Chondrocyte (in vitro differentiated cells): ENCODE measurements around the gene TMTC1. TPM values are rescaled to one million over a fixed set of nuclear protein-coding genes. Genes with fewer than 3 reads are reported as not detected.

Experiments
- DNase-seq: peaks from one replicate; pipeline ENCODE4 v3.0.0; 2021; ENCODE audit warnings: mixed read lengths, low spot score
- H3K27ac Mint-ChIP-seq: one replicate; pipeline ENCODE4 v1.8.0; 2021; ENCODE audit warnings: mild to moderate bottlenecking, moderate library complexity, mixed read lengths; ENCODE audit not compliant: unreplicated experiment
- H3K27me3 Mint-ChIP-seq: 2 replicates; pipeline ENCODE4 v1.8.0; 2021; ENCODE audit warnings: low read depth, mixed read lengths
- H3K36me3 Mint-ChIP-seq: 2 replicates; pipeline ENCODE4 v1.8.0; 2021; ENCODE audit warnings: low read depth, mixed read lengths
- H3K4me1 Mint-ChIP-seq: 2 replicates; pipeline ENCODE4 v1.8.0; 2021; ENCODE audit warnings: low read depth, mild to moderate bottlenecking, mixed read lengths
- H3K4me3 Mint-ChIP-seq: one replicate; pipeline ENCODE4 v1.8.0; 2021; ENCODE audit warnings: mild to moderate bottlenecking, moderate library complexity, mixed read lengths; ENCODE audit not compliant: unreplicated experiment
- H3K9me3 Mint-ChIP-seq: 2 replicates; pipeline ENCODE4 v1.8.0; 2021; ENCODE audit warnings: low read depth, mixed read lengths
- total RNA-seq: library from RNA; stranded (reverse); gene quantifications from 3 replicates; pipeline ENCODE4 v1.2.1, GENCODE V29; 2021
- TF ChIP-seq, protein P1 (sequence below): fragments of 200-600 bp; sonication (generic); IDR thresholded peaks from 2 replicates; pipeline ENCODE4 v1.5.0; 2021; ENCODE audit warnings: antibody characterized with exemption, mild to moderate bottlenecking, moderate library complexity

TMTC1 gene
- total RNA-seq, 1 donor from 2014 or later: 25.2 TPM

DNA sequence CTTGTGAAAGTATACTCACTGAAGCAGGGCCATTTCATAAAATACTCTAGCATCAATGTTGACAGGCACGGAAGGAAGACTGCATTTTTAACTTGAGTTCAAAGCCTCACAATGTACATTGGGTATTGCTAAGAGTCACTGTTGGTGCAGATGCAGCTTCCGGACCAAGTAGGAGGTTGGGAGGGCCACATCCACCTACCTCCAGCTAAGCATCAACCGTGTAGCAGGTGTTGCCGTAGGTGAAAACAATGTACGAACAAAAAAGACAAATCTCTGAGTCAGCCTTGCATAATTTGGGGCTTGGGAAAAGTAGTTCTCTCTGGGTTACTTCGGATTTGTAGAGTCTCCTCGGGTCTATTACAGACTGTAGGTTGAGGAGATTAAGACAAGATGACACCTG lies 48.1 kb downstream of the TMTC1 start:
- Mint-ChIP-seq H3K4me3 (no peak overlapping the region), H3K9me3 (no peaks in the 10 kb centered on the region)

DNA sequence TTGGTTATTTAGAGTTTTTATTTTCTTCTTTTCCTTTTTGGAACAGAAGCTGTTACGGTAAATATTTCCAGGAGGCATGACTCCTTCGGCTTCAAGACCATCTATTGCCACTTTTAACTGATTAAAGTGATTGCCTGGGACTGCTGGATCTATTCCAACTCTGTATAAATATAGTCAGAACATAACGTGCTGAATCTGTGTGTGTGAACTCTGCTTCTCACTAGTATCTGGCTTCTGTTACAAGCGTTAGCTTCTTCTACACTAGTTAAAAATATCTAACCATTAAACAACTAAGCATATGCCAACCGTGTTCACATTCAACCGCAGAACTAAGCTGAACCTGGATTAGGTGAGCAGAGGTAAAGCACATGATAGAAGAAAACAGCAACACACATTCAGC lies 49.0 kb downstream of the TMTC1 start:
- peaks cover 65% of the 10 kb centered on the region for H3K4me1 Mint-ChIP-seq
- TF ChIP-seq, protein P1, sequence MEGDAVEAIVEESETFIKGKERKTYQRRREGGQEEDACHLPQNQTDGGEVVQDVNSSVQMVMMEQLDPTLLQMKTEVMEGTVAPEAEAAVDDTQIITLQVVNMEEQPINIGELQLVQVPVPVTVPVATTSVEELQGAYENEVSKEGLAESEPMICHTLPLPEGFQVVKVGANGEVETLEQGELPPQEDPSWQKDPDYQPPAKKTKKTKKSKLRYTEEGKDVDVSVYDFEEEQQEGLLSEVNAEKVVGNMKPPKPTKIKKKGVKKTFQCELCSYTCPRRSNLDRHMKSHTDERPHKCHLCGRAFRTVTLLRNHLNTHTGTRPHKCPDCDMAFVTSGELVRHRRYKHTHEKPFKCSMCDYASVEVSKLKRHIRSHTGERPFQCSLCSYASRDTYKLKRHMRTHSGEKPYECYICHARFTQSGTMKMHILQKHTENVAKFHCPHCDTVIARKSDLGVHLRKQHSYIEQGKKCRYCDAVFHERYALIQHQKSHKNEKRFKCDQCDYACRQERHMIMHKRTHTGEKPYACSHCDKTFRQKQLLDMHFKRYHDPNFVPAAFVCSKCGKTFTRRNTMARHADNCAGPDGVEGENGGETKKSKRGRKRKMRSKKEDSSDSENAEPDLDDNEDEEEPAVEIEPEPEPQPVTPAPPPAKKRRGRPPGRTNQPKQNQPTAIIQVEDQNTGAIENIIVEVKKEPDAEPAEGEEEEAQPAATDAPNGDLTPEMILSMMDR: no peak
- H3K9me3 Mint-ChIP-seq: no peaks in the 10 kb centered on the region
- H3K4me3 Mint-ChIP-seq: no peak overlapping the region
- peaks cover 2% of the 10 kb centered on the region for H3K36me3 Mint-ChIP-seq
- H3K27me3 Mint-ChIP-seq: no peaks in the 10 kb centered on the region
- DNase-seq: no peak
- H3K27ac Mint-ChIP-seq: no peak overlapping the region

More for the DNA sequence above, 48.1 kb downstream of the TMTC1 start:
- Mint-ChIP-seq H3K27ac (no peak overlapping the region), H3K4me1 (peaks cover 68% of the 10 kb centered on the region), H3K36me3 (peaks cover 2% of the 10 kb centered on the region), H3K27me3 (no peaks in the 10 kb centered on the region)
- DNase-seq: no peak
- TF ChIP-seq, protein P1: no peak

DNA sequence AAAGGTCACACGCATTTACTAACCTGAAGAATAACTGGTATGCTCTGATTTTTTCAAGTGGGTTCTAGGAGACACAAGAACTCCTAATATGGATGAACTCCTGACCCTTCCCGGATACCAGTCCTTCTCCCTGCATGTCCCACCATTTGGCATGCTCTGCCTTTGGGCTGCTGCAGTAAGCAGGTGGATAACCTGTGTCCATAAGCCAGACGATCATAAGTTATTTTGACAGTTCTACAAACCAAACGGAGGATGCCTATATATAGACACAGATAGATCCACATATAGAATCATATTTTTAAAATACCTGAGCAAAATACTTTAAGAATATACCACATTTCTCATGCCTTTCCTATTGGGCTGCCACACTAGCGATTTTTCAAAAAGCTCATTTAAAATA lies 49.4 kb downstream of the TMTC1 start:
- Mint-ChIP-seq H3K4me1 (peaks cover 65% of the 10 kb centered on the region), H3K27ac (peak overlapping the region; percentile 42), H3K4me3 (no peak overlapping the region), H3K9me3 (no peaks in the 10 kb centered on the region), H3K36me3 (peaks cover 2% of the 10 kb centered on the region), H3K27me3 (no peaks in the 10 kb centered on the region)
- DNase-seq: no peak
- TF ChIP-seq, protein P1: no peak

DNA sequence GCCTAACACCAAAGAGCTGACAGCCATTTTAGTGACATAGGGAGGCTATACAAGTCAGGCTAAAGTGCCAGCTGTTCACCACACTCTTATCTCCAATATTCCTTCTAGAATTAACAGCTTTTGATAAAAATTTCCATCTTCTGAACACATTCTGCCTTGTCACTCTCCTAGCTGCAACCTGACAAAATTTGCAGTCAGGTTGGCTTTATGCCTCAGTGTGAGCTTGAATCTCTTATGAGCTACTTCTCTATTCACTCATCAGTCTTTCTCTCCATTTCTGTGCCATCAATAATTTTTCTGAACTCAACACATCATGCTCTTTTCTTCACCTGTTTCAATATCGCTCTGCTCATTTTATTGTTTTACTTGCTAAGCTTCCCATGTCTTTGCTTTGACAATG lies 50.2 kb downstream of the TMTC1 start:
- Mint-ChIP-seq H3K9me3 (no peaks in the 10 kb centered on the region), H3K27ac (peak overlapping the region; percentile 3), H3K36me3 (peaks cover 4% of the 10 kb centered on the region), H3K4me3 (no peak overlapping the region), H3K27me3 (no peaks in the 10 kb centered on the region), H3K4me1 (peaks cover 63% of the 10 kb centered on the region)
- DNase-seq: no peak
- TF ChIP-seq, protein P1: no peak

DNA sequence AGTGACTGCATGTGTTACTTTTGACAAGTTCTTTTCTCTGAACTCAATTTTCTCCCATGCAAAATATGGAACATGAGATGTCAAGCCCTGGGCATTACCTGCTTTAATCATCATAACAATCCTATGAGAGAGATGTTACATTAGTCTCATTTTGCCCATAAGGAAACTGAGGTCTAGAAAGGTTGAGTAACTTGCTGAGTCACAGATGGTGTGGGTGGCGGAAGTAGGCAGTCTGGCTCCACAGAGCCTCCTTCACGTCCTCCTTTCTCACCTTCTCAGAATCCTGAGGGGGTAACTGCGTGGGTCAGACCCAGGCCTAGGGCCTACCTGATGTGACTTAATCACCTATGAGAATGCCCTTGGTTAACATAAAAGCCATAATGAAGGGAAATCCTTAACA lies 50.7 kb downstream of the TMTC1 start:
- Mint-ChIP-seq H3K27ac (no peak overlapping the region), H3K9me3 (no peaks in the 10 kb centered on the region), H3K27me3 (no peaks in the 10 kb centered on the region), H3K36me3 (peaks cover 4% of the 10 kb centered on the region), H3K4me3 (no peak overlapping the region), H3K4me1 (peaks cover 61% of the 10 kb centered on the region)
- DNase-seq: no peak
- TF ChIP-seq, protein P1: no peak
